Karpas-422 (cell line): Measurements from ENCODE around the gene IFITM10. TPM values are rescaled to one million over a fixed set of nuclear protein-coding genes. Genes with fewer than 3 reads are reported as not detected.
A peak's percentile ranks its signal among the peaks of the same experiment; 100 is the strongest.
"Not testable (repeated sequence)": the region's sequence is repeated elsewhere in the genome, so short reads cannot be mapped to it uniquely, and the experiment has no call there.

Experiments used
- DNase-seq: peaks from one replicate; pipeline ENCODE4 v3.0.0-alpha.2; 2015
- H2AFZ ChIP-seq: fragments of 200-600 bp; sonication (generic); 2 replicates; pipeline ENCODE4 v1.6.1; 2014; ENCODE audit warnings: antibody characterized with exemption, low read length, mixed read lengths
- H3K27ac ChIP-seq: fragments of 200-600 bp; sonication (generic); 2 replicates; pipeline ENCODE4 v1.5.1; 2014; ENCODE audit warnings: mild to moderate bottlenecking, low read length, moderate library complexity
- H3K27me3 ChIP-seq: fragments of 200-600 bp; sonication (generic); 2 replicates; pipeline ENCODE4 v1.6.1; 2014; ENCODE audit warnings: low read length, mixed read lengths
- H3K36me3 ChIP-seq: fragments of 200-600 bp; sonication (generic); 2 replicates; pipeline ENCODE4 v1.6.1; 2014; ENCODE audit warnings: low read length, mixed read lengths; ENCODE audit not compliant: insufficient read depth
- H3K4me1 ChIP-seq: fragments of 200-600 bp; sonication (generic); 2 replicates; pipeline ENCODE4 v1.6.1; 2014; ENCODE audit warnings: mild to moderate bottlenecking, low read length, mixed read lengths
- H3K4me2 ChIP-seq: fragments of 200-600 bp; sonication (generic); 2 replicates; pipeline ENCODE4 v1.6.1; 2014; ENCODE audit warnings: low read length, low read depth, mild to moderate bottlenecking; ENCODE audit not compliant: poor library complexity, severe bottlenecking
- H3K4me3 ChIP-seq: fragments of 200-600 bp; sonication (generic); 2 replicates; pipeline ENCODE4 v1.5.1; 2014; ENCODE audit warnings: mild to moderate bottlenecking, antibody characterized with exemption, low read length, mixed read lengths
- H3K79me2 ChIP-seq: fragments of 200-600 bp; sonication (generic); 2 replicates; pipeline ENCODE4 v1.6.1; 2014; ENCODE audit warnings: mild to moderate bottlenecking, low read length, mixed read lengths
- H3K9ac ChIP-seq: fragments of 200-600 bp; sonication (generic); 2 replicates; pipeline ENCODE4 v1.6.0; 2014; ENCODE audit warnings: low read length
- H3K9me2 ChIP-seq: fragments of 200-600 bp; sonication (generic), shearing (Covaris generic); replicated peaks from 2 replicates; pipeline ENCODE4 v1.6.0; 2014; ENCODE audit warnings: mild to moderate bottlenecking, low read length, moderate library complexity; ENCODE audit not compliant: insufficient read depth
- H3K9me3 ChIP-seq: fragments of 300-700, 200-600 bp; sonication (generic); 2 replicates; pipeline ENCODE4 v1.6.1; 2014; ENCODE audit warnings: low read length, mixed read lengths
- H4K20me1 ChIP-seq: fragments of 200-600 bp; sonication (generic); 2 replicates; pipeline ENCODE4 v1.6.1; 2014; ENCODE audit warnings: mild to moderate bottlenecking, antibody characterized with exemption, low read length, low read depth; ENCODE audit not compliant: insufficient read depth
- total RNA-seq: library from RNA; depleted of rRNA; stranded (reverse); fragments of >200 nt; shearing (Covaris generic); gene quantifications from 2 replicates; pipeline ENCODE4 v1.2.3, GENCODE V29; 2014; ENCODE audit warnings: low replicate concordance

Gene IFITM10
- total RNA-seq, 1 experiment from 2014 or later = not detected

DNA sequence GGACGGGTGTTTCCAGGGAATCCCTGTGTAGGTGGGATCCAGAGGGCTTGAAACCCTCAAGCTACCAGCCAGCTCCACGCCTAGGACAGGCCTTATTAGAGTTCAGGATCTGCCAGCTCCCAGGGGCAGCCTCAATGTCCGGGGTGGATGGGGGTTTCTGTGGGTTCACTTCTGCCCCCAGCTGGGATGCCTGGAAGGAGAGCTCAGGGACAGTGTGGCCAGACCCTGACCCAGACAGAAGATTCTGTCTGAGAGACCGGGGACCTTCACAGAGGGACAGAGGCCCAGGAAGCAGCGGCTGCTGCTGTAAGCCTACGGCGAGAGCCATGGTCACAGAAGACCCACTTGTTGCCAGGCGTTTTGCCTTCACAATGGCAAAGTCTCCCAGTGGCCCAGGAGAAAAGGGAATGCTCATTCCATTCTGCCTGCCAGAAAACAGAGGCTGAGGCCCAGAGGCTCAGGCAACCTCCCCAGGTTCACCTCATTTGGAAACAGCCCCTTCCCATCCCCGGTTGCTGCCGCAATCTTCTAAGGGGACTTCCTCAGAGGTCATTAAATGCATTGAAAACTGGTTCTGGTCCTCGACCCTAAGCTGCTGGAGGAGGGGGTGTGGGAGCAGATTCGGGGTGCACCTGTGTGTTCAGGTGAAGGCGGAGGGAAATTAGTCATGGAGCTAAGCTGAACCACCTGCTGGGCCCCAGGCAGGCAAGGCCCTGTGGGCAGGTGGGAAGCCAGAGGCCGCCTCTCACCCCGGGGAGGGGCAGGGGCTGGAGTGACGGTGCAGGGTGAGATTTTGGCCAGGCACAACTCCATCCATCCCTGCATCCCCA, 58.3 kb downstream of the IFITM10 start:
- Histone ChIP-seq H2AFZ (no peak overlapping the region), H3K27ac (no peak overlapping the region), H3K9me2 (no peaks in the 10 kb centered on the region), H3K9me3 (no peaks in the 10 kb centered on the region), H3K79me2 (no peaks in the 10 kb centered on the region), H3K4me2 (no peak overlapping the region), H3K4me3 (no peak overlapping the region), H3K9ac (no peak overlapping the region), H3K27me3 (no peaks in the 10 kb centered on the region), H3K36me3 (no peaks in the 10 kb centered on the region), H4K20me1 (no peaks in the 10 kb centered on the region), H3K4me1 (peaks cover 7% of the 10 kb centered on the region)
- no peak for DNase-seq

DNA sequence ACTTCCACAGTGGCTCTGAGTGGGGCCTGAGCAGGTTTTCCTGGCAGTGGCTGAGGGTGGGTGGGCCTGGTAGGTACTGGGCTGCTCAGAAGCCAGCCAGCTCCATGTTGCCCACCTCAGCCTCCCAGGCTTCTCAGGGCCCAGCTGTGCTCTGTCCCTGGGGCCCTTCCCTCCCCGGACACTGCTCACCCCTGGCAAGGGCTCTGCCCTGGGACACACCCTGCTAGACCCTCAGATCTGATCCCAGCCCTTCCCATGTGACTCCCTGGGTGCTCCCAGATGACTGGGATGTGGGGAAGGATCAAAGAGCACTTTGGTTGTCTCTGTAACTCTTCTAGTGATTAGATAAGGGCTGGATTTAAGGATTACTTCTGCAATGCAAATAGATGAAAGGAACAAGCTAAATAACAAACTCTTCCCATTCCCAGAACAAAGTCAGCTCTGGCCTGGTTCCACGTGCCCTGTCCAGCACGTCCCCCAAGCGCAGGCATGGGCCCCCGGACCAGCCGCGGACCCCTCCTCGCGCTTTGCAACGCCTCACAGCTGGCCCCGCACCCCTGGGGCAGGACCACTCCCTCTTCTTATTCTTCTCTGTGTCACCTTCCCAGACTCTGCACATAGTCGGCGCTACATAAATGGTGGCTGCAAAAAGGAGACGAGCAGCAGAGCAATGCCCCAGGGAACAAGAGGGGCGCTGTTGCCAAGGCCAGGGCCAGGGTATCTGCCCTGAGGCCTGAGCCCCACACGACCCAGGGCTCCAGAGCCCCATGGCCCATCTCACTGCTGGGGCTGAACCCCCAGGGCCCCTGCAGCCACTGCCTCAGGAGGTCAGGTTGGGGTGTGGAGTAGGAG, 59.1 kb downstream of the IFITM10 start:
- no peaks in the 10 kb centered on the region for H4K20me1 ChIP-seq
- H3K9me3 ChIP-seq = no peaks in the 10 kb centered on the region
- no peaks in the 10 kb centered on the region for H3K27me3 ChIP-seq
- H3K27ac ChIP-seq = no peak overlapping the region
- no peak overlapping the region for H2AFZ ChIP-seq
- peaks cover 7% of the 10 kb centered on the region for H3K4me1 ChIP-seq
- H3K36me3 ChIP-seq = no peaks in the 10 kb centered on the region
- H3K9ac ChIP-seq = no peak overlapping the region
- no peak overlapping the region for H3K4me3 ChIP-seq
- H3K4me2 ChIP-seq = no peak overlapping the region
- H3K9me2 ChIP-seq = no peaks in the 10 kb centered on the region
- DNase-seq = no peak
- no peaks in the 10 kb centered on the region for H3K79me2 ChIP-seq

DNA sequence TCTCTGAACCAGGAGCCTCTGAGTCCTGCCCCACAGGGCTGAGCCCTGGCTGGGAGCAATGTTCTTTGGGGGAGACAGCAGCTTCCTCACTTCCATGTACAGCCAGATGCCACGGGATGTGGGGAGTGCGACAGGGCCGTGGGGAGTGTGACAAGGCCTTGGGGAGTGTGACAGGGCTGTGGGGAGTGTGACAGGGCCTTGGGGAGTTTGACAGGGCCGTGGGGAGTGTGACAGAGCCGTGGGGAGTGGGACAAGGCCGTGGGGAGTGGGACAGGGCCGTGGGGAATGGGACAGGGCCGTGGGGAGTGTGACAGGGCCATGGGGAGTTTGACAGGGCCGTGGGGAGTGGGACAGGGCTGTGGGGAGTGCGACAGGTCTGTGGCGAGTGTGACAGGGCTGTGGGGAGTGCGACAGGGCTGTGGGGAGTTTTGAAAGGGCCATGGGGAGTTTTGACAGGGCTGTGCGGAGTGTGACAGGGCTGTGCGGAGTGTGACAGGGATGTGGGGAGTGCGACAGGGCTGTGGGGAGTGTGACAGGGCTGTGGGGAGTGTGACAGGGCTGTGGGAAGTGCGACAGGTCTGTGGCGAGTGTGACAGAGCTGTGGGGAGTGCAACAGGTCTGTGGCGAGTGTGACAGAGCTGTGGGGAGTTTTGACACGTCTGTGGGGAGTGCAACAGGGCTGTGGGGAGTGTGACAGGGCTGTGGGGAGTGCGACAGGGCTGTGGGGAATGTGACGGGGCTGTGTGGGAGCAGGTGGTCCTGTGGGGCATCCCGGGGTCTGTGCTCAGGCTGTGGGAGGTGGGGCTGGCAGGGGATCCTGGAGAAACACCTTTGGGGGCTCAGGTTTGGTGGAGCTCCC, 60.0 kb downstream of the IFITM10 start:
- no peak overlapping the region for H3K27ac ChIP-seq
- H3K4me2 ChIP-seq = no peak overlapping the region
- H3K4me3 ChIP-seq = no peak overlapping the region

DNA sequence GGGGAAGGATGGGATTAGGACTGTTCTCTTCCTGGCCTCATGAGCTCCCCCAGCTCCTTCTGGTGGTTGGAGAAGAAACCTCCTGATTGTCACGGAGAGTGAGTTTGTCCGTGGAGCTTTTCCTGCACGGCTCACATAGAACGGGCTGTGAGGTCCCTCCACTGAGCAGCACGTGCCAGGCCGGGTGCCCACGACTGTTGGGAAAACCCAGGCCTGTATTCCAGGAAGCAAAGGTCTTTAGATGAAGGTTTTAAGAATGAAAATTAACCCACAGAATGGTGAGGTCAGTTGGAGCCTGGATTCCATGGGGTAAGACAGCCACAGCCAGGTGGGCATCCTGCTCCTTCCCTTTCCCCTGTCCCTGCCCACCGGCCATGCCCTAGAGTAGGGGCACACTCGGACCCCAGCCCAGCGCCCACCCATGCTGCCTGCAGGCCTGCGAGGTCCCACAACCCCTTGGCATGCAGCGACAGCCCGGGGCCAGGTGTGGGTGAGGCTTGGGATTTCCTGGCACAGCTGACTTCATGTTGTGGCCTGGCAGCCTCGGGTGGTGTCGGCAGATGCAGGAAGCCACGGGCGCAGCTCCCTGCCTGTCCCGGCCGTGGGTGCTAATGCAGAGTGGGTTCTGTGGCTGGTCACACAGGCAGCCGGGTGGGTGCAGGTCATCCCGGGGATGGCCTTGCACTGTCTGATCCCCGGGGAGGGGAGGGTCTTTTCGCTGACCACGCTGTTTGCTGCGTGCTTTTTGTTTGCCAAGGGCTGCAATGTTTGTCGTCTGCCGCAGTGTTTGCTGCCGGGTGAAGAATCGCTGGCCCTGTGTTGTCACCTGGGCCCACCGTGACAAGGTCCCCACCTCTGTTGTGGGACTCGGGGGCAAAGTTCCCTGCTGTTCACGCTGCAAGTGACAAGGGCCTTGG, 60.9 kb downstream of the IFITM10 start:
- not testable (repeated sequence) for H3K27me3 ChIP-seq, H3K36me3 ChIP-seq, H3K9ac ChIP-seq, DNase-seq, H3K4me3 ChIP-seq, H2AFZ ChIP-seq, H4K20me1 ChIP-seq, H3K27ac ChIP-seq, H3K4me1 ChIP-seq, H3K4me2 ChIP-seq, H3K9me2 ChIP-seq, H3K79me2 ChIP-seq, H3K9me3 ChIP-seq

More for the DNA sequence above, 60.0 kb downstream of the IFITM10 start:
- no peaks in the 10 kb centered on the region for H3K9me2 ChIP-seq
- H3K9me3 ChIP-seq = no peaks in the 10 kb centered on the region
- no peaks in the 10 kb centered on the region for H3K36me3 ChIP-seq
- H2AFZ ChIP-seq = no peak overlapping the region
- peaks cover 7% of the 10 kb centered on the region for H3K4me1 ChIP-seq
- H3K79me2 ChIP-seq = no peaks in the 10 kb centered on the region
- no peak overlapping the region for H3K9ac ChIP-seq
- H3K27me3 ChIP-seq = no peaks in the 10 kb centered on the region
- H4K20me1 ChIP-seq = no peaks in the 10 kb centered on the region
- no peak for DNase-seq

DNA sequence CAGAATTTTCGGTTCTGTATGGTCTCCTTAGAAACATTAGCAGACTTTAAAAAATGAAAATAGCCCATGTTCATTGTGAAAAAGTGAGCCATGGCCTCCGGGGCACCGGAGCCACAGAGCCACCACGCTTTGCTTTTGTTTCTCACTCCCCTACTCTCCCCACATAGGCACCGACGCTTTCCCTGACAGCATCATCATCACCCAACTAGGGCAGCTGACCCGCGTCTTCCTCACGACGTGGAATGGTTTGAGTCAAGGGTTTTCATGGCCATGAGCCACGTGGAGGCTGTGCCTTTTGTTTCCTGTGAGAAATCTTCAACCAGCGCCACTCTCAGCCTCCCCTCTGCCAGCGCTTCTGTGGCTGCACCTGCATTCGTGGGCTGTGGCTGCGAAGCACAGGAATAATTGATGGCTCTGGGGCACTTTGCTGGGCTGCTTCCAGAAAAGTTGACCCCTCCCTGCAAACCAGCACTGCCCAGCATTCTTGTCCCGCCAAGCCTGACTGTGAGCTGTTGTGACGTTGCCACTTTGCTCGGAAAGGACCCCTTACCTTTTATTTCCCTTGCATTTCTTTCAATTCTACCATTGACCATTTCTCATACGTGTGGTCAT, 62.0 kb downstream of the IFITM10 start:
- H3K4me1 ChIP-seq, H3K4me3 ChIP-seq, H3K9me2 ChIP-seq, H3K4me2 ChIP-seq, DNase-seq, H2AFZ ChIP-seq, H3K9ac ChIP-seq, H3K27ac ChIP-seq, H4K20me1 ChIP-seq, H3K27me3 ChIP-seq, H3K36me3 ChIP-seq, H3K79me2 ChIP-seq, H3K9me3 ChIP-seq: not testable (repeated sequence)

DNA sequence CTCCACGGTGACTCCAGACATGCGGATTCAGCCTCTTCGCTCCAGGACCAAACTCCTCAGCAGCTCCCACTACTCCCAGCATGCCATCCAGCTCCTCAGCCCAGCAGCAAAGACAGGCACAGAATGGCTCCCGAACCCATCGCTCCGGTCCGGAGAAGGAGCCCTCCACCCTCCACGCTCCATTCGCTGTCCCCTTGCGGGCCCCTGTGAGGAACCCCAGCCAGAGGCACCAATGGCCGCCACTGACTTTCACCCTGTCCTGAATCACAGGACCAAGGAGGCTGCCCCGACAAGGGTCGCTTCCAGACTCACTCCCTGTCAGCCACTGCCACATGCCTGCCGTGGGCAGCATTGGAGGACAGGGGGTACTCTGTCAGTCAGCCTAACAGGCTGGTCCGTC, 64.2 kb downstream of the IFITM10 start:
- not testable (repeated sequence) for H3K4me2 ChIP-seq, H3K9me3 ChIP-seq, H3K79me2 ChIP-seq, H3K36me3 ChIP-seq, H3K4me1 ChIP-seq, H3K9ac ChIP-seq, H3K9me2 ChIP-seq, H3K27me3 ChIP-seq, H2AFZ ChIP-seq, H4K20me1 ChIP-seq, H3K27ac ChIP-seq, H3K4me3 ChIP-seq
- DNase-seq = peak; percentile 4
